GM21447 (cell line): ENCODE measurements around the gene PARS2.
"Not testable (repeated sequence)": the region's sequence is repeated elsewhere in the genome, so short reads cannot be mapped to it uniquely, and the experiment has no call there.

ENCODE experiments used
- ATAC-seq: cut with Tn5 transposase; IDR thresholded peaks from one replicate; pipeline ENCODE4 v1.9.1; 2021; ENCODE audit not compliant: unreplicated experiment

PARS2 gene

GRCh38 chr1:54775828-54776721 lies 11.8 kb upstream of the PARS2 start:
- not testable (repeated sequence) for ATAC-seq

GRCh38 chr1:54774820-54775498 lies 10.6 kb upstream of the PARS2 start:
- ATAC-seq: no peak

DNA sequence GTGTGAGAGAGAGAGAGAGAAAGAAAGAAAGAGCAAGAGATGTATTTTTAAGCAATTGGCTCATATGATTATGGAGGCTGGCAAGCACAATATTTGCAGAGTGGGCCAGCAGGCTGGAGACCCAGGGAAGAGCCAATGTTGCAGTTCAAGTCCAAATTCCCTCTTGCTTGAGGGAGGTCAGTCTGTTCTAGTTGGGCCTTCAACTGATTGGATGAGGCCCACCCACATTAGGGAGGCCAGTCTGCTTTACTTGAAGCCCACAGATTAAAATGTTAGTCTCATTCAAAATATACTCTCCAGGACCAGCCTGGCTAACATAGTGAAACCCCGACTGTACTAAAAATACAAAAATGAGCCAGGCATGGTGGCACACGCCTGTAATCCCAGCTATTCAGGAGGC lies 8.6 kb upstream of the PARS2 start:
- no peak for ATAC-seq

- ATAC-seq: no peak
Measured at GRCh38 chr1:54768093-54768492, 3.8 kb upstream of the PARS2 start.

DNA sequence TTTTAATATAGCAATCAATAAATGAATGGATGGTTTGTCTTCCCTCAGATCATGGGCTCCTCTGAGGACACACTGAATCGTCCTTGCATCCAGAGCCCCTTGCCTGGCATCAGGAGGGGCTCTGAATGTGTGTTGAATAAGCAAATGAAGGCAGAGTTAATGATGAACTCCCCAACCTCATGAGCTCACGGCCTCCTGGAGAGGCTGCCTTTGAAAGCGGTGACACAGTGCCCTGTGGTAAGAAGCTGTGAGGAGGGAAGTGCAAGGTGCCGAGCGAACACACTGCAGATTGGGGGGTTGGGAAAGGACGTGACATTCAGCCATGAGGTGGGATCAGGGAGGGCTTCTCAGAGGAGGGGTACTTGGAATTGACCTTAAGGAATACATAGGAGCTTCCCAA lies 3.2 kb upstream of the PARS2 start:
- ATAC-seq: no peak

DNA sequence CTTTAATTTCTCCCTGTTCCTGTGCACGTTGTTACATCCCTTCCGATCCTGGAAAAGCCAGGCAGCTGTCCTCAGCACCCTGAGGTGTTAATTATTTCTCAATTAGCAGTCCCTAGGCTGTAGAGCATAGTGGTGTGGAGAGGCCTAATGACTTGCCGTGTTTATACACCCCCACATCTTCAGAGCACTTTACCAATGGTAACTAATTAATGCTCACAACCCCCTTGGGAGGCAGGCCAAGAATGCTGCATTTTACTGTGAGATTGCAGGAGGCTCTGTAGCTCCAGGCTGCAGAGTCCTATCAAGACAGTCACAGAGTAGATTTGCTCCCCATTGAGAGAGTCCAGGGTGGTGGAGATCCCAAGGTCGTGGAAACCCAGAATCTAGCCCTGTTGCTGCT lies 2.4 kb upstream of the PARS2 start:
- ATAC-seq: no peak

GRCh38 chr1:54764922-54765561 lies 719 bp upstream of the PARS2 start:
- peak; percentile 11 for ATAC-seq

DNA sequence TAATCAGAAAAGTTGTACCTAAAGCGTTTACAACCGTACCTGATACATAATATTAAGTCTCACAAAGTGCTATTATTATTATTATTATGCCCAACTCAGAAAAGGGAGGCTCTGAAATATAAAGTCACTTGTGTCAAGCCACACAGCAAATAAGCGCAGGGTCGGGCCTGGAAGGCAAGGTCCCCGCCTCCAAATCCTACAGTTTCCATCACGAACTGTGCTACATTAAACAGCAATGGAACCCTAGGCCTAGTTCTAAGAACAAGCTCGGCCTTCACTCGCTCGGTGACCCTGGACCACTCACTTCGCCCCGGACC lies 549 bp downstream of the PARS2 start:
- ATAC-seq: peak; percentile 3

- ATAC-seq: no peak
Measured at GRCh38 chr1:54758678-54759348, 5.5 kb downstream of the PARS2 start.

DNA sequence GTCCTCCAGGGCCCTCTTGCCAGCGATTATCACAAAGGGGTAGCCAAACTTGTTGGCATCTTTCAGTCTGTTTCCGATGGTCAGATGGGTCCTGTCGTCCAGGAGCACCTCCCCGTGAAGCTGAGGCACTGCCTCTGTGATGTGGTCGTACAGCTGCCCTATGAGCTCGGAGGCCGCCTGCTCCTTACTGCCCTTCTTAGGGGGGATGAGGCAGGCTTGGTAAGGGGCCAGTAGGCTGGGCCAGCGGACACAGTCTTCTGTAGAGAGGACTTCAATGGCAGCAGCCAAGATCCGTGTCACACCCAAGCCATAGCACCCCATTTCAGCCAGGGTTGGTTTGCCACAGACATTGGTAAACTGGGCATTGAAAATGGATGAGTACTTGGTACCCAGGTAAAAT lies 6.5 kb downstream of the PARS2 start:
- no peak for ATAC-seq

DNA sequence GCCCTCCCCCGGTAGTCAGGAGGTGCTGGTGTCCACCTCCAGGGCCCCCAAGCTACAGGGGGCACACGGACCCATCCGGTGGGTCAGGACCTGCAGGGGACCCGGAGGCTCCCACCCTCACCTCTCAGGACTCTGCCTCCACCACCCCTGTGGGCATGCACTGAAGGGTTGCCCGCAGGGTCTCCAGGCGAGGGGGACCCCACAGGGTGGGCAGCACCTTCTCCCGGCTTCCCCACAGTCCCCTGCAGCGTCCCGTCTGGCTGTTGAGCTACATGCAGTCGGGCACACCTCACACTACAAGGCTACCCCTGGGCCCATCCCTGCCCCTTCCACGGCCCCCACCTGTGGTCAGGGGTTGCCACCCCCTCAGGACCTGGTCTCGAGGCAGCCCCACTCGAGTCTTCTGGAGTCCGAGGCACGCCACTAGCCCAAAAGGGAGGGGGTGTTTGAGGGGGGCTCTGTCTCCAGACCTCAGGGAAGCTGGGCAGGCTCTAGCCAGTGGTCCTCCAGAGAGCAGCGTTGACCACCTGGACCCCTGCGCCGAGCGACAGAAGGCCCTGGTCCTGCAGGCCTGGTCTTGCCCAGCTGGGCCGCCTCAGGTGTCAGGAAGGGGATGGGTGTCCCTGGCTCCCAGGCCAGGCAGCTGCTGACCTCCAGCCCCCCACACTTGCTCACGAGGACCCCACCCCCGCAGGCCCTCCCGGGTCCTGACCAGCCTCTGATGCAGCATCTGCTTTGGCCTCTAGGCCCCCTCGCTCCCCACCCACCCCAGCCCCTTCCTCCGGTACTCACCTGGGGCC lies 9.6 kb downstream of the PARS2 start:
- ATAC-seq: no peak

GRCh38 chr1:54754045-54754444 lies 10.3 kb downstream of the PARS2 start:
- no peak for ATAC-seq

DNA sequence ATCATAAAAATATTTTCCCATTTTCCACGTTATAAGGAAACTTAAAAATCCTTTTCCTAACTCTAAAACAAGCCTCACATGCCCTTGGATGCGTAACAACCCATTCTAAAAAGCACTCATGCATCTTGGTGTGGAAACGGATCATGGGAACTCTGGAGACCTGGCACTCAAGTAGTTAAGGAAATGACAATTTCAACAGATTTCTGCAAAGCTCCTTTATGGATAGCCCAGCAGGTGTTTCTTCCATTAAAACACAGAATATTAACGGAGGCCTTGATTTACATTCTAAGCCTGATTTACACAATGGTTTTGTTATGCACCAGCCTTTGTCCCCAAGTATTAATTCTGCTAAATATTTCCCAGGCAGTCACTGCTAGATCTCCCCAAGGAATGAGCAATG lies 12.9 kb downstream of the PARS2 start:
- ATAC-seq: no peak

- ATAC-seq: no peak
Measured at GRCh38 chr1:54750596-54750995, 13.7 kb downstream of the PARS2 start.

- no peak for ATAC-seq
Measured at GRCh38 chr1:54748094-54748835, 16.1 kb downstream of the PARS2 start.

DNA sequence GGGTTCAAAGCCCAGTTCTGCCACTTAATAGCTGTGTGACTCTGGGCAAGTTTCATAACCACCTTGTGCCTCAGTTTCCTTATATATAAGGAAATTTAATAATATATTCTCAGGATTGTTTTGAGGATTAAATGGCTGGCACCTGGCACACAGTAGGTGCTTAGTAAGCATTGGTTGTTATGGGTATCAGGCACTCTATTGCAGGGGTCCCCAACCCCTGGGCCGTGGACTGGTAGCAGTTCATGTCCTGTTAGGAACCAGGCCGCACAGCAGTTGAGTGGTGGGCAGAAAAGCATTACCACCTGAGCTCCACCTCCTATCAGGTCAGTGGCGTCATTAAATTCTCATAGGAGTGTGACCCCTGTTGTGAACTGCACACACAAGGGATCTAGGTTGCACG lies 18.5 kb downstream of the PARS2 start:
- ATAC-seq: no peak

- no peak for ATAC-seq
Measured at GRCh38 chr1:54745274-54745673, 19.0 kb downstream of the PARS2 start.

GRCh38 chr1:54744696-54745095 lies 19.6 kb downstream of the PARS2 start:
- ATAC-seq: no peak

GRCh38 chr1:54743416-54744226 lies 20.7 kb downstream of the PARS2 start:
- no peak for ATAC-seq
